ENCODE data around the gene SEZ6. TPM values are rescaled to one million over a fixed set of nuclear protein-coding genes. Genes with fewer than 3 reads are reported as not detected.

SEZ6 gene
- total RNA-seq, 2 experiments from 2014 or later, result not detected

DNA sequence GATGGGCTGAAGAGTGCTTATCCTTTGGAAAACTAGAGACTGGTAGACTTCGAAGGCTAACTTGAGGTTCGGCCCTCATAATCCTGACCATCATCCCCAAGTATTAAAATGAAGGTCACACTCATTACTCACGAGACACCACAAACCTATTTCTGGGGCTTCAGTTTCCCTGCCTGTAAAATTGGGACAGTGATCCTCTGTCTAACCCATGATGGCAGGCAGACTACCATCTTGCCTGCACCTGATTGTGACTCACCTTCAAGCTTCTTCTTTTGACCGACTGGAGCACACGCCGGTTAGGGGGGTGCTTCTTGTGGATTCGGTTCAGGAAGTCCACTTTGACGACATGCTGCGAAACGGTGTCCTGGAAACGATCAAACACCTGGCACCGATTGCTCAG is 88.8 kb downstream of the SEZ6 start:
- CTCF ChIA-PET, result interaction anchor here (0.7 to 4.0 kb wide), 12 partner anchors 9 to 190 kb away, joined by 3 to 18 read pairs (median 4); partner anchors contain the start of genes DHRS13, FAM222B and TLCD1
- DNase-seq (no peak), ATAC-seq (no peak)
- H3K27ac Mint-ChIP-seq, result peak overlapping the region; percentile 52
- peaks cover 8% of the 10 kb centered on the region for H3K4me1 Mint-ChIP-seq
- no peak overlapping the region for H3K4me3 Mint-ChIP-seq
- peaks cover 67% of the 10 kb centered on the region for H3K36me3 Mint-ChIP-seq
- H3K9me3 Mint-ChIP-seq (ENCODE audit: low read depth), result no peaks in the 10 kb centered on the region
- no peaks in the 10 kb centered on the region for H3K27me3 Mint-ChIP-seq

DNA sequence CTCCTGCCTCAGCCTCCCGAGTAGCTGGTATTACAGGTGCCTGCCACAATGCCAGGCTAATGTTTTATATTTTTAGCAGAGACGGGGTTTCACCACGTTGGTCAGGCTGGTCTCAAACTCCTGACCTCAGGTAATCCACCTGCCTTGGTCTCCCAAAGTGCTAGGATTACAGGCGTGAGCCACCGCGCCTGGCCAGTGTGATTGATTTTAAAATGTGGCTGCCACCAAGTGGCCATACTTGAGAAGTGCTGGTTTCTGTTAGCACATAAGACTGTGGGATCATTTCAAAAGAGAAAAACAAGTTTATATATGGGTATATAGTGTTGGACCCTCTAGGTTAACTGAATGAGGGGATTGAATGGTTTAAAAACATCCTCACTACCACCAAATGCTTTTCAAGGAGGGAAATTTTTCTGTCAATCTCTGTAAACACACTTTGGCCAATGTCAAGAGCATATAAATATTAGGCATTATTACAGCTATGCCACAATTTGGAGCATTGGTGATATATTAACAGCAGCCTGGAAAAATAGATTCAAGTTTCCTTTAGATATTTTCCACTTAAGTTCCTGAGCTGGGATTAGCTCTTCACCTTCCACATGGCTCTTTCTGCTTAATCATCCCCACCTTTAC is 89.4 kb downstream of the SEZ6 start:
- Mint-ChIP-seq H3K4me3 (no peak overlapping the region), H3K27ac (peak overlapping the region; percentile 52), H3K4me1 (peaks cover 8% of the 10 kb centered on the region), H3K9me3 (ENCODE audit: low read depth) (no peaks in the 10 kb centered on the region), H3K36me3 (peaks cover 62% of the 10 kb centered on the region), H3K27me3 (no peaks in the 10 kb centered on the region)
- peak; percentile 65 for ATAC-seq
- CTCF ChIA-PET, result interaction anchor here (0.7 to 4.0 kb wide), 14 partner anchors 9 to 189 kb away, joined by 3 to 18 read pairs (median 4); partner anchors contain the start of genes DHRS13, FAM222B and TLCD1
- DNase-seq, result peak; percentile 64

DNA sequence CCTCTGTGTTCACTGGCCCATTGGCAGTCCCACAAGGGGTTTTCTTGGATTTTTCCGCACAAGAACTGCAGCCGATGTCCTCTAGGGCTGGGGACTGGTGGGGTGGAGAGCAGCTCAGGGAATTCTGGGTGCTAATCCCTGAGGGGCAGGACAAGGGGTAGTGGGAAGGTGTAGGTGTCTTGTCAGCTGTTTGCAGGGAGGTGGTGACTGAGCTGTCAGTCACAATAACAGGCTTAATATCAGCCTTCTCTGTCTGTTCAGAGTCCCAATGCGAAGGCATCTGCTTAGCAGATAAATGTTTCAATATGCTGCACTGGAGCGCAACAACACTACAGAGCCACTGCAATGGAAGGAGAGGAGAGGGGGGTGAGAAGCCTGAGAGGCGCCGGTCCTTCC is 92.9 kb downstream of the SEZ6 start:
- H3K27ac Mint-ChIP-seq, result peak overlapping the region; percentile 2
- no peaks in the 10 kb centered on the region for H3K9me3 Mint-ChIP-seq (ENCODE audit: low read depth)
- no peak for ATAC-seq
- CTCF ChIA-PET, result interaction anchor here (1.1 to 2.4 kb wide), 7 partner anchors 13 to 186 kb away, joined by 3 to 7 read pairs (median 3); no protein-coding TSS in a partner anchor
- no peak overlapping the region for H3K4me3 Mint-ChIP-seq
- H3K27me3 Mint-ChIP-seq, result no peaks in the 10 kb centered on the region
- H3K4me1 Mint-ChIP-seq, result peaks cover 6% of the 10 kb centered on the region
- no peak for DNase-seq
- H3K36me3 Mint-ChIP-seq, result peaks cover 68% of the 10 kb centered on the region

DNA sequence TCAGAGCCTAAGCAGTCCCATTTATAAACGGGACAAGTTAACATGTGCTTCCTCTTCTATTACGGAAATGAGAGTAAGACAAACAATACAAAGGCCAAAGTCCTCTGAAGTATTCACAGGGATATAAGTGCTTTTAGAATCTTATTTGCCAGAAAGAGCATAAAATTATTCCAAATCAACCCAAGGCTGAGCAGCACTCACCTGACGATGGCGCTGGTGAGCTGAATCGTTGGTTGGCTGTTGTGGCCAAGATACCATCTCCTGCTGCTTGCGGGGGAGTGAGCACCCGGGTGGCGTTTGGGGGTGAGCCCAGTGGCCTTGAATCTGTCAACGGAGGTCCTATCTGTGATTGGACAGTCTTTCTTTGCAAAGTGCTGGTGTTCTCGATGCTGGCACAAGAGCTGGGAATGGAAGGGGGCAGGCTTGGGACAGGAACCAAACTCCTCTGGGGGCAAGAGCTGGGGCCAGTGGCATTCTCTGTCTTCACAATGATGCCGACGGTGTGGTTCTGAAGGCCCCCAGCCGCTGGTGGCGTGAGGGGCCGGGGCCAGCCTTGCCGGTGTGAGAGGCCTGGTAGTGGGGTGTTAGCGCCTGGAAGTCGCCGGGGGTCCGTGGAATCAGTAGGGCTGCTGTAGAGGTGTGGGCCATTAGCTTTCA is 93.4 kb downstream of the SEZ6 start:
- DNase-seq (no peak), ATAC-seq (no peak)
- no peaks in the 10 kb centered on the region for H3K9me3 Mint-ChIP-seq (ENCODE audit: low read depth)

DNA sequence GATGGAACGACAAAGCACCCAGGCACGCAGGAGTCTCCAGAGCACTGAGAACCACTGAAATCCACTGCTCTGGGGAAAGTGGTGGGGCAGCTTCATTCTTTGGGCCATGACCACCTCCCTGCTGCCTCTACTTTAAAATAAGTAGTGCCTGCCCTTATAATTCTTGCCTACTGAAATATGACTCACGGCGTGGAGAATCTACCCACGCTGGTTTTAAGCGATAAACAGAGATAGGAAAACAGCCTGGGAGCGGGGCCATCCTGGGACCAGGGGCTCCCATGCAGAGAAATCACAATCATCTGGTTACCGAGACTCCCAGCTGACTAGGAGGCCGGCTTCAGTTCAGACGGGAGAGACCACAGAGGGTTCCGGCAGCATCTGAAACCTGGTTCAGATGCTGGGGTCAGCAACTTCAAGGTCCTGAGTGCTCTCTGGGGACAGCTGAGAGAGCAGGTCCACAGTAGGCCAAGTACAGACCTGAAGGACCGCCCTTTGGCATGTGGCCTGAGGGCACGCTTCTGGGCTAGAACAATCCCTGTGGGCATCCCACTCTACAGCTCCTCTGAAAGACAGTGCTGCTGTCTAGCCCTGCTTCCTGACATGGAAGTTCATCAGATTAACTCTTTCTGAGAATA is 94.3 kb downstream of the SEZ6 start:
- CTCF ChIA-PET, result interaction anchor here (0.8 to 4.8 kb wide), 5 partner anchors 14 to 184 kb away, joined by 3 to 20 read pairs (median 6); partner anchors contain the start of genes FLOT2 and TLCD1
- ATAC-seq (no peak), DNase-seq (no peak)
- Mint-ChIP-seq H3K9me3 (ENCODE audit: low read depth) (no peaks in the 10 kb centered on the region), H3K4me3 (no peak overlapping the region), H3K4me1 (peaks cover 6% of the 10 kb centered on the region), H3K36me3 (peaks cover 61% of the 10 kb centered on the region), H3K27ac (no peak overlapping the region), H3K27me3 (no peaks in the 10 kb centered on the region)

More for the DNA sequence above, 93.4 kb downstream of the SEZ6 start:
- H3K36me3 Mint-ChIP-seq, result peaks cover 67% of the 10 kb centered on the region
- peaks cover 6% of the 10 kb centered on the region for H3K4me1 Mint-ChIP-seq
- H3K27ac Mint-ChIP-seq, result peak overlapping the region; percentile 2
- H3K4me3 Mint-ChIP-seq, result no peak overlapping the region
- CTCF ChIA-PET, result interaction anchor here (1.1 to 2.4 kb wide), 7 partner anchors 13 to 185 kb away, joined by 3 to 7 read pairs (median 3); no protein-coding TSS in a partner anchor
- no peaks in the 10 kb centered on the region for H3K27me3 Mint-ChIP-seq

DNA sequence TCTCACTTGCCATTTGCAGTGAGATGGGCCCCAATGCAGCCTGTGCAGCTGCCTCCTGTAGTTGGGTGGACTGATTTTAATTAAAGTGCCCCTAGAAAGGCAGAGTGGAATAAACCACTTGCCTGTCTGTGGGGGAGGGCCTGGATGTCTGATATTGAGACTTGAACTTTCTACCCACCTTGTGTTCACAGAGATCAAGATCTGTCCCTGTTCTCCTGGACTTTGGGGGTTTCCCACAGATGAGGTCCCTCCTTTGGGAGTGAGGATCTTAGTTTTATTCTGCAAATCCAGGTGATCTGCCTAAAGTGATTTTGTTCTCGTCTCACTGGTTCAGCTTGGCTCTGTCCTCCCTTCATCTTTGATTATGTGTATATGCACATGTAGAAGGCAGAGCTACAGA is 95.3 kb downstream of the SEZ6 start:
- CTCF ChIA-PET, result interaction anchor here (0.8 to 4.8 kb wide), 7 partner anchors 13 to 183 kb away, joined by 3 to 20 read pairs (median 5); partner anchors contain the start of genes FAM222B, FLOT2 and TLCD1
- ATAC-seq (no peak), DNase-seq (no peak)
- H3K4me3 Mint-ChIP-seq, result no peak overlapping the region
- no peaks in the 10 kb centered on the region for H3K27me3 Mint-ChIP-seq
- H3K4me1 Mint-ChIP-seq, result peaks cover 6% of the 10 kb centered on the region
- no peaks in the 10 kb centered on the region for H3K9me3 Mint-ChIP-seq (ENCODE audit: low read depth)
- no peak overlapping the region for H3K27ac Mint-ChIP-seq
- H3K36me3 Mint-ChIP-seq, result peaks cover 53% of the 10 kb centered on the region

DNA sequence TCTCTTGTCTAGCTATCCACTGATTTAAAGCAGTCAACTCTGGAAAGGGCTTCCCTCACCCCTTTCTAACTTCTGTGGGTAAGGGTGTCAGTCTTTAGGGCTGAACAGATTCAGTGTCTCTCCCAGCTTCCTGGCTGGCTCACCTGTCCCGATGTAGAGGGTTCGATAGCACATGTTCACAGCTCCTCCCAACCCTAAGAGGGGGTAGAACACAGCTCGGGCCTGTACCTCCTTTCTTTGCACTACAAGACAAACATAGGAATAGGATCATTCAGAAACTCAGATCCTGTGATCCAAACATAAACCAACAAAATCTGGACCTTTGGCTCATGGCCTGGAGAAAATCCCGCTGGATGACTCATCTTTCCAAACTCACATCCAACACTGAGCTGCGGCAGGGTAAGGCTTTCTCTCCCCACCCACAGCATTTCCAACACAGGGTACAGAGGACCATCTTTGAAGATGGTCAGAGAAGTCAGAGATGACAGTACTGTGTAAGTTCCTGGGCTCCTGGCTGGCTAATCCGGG is 97.1 kb downstream of the SEZ6 start:
- DNase-seq (no peak), ATAC-seq (no peak)
- Mint-ChIP-seq H3K36me3 (peaks cover 38% of the 10 kb centered on the region), H3K4me3 (no peak overlapping the region), H3K27me3 (no peaks in the 10 kb centered on the region), H3K4me1 (peaks cover 7% of the 10 kb centered on the region), H3K9me3 (ENCODE audit: low read depth) (no peaks in the 10 kb centered on the region), H3K27ac (peak overlapping the region; percentile 13)
- CTCF ChIA-PET, result interaction anchor here (1.2 to 4.8 kb wide), 8 partner anchors 8 to 182 kb away, joined by 3 to 20 read pairs (median 6); partner anchors contain the start of genes FAM222B and TLCD1

DNA sequence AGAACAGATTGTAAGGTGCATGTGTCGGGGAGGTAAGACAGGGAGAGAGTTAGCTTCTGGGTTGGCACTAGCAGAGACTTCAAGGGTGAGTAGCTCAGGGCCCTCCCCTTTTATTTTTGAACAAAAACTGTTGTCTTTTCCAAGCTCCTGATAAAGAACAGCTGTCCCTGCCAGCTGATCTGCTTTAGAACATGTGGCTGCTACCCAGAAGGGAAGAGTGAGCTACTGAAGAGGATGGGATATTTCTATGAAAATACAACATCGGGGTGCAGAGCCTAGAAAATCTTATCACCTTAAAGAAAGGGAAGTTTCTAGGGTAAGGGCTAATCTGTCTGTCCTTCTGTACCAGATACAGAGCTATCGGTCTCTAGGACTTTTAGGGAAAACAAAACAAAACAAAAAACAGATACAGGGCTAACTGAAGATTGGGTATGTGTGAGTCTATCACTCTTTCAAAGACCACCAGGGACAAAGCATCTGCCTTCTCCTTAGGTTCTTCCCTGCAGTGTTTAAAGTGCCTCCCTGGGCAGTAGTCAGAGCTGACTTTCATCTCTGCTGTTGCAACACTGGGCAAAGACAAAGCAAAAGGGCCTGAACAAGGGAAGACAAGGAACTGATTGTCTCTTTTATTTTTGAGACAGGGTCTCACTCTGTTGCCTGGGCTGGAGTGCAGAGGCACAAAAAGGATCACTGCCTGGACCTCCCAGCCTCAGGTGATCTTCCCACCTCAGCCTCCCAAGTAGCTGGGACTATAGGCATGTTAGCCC is 97.9 kb downstream of the SEZ6 start:
- Mint-ChIP-seq H3K27ac (no peak overlapping the region), H3K36me3 (peaks cover 32% of the 10 kb centered on the region), H3K27me3 (no peaks in the 10 kb centered on the region), H3K9me3 (ENCODE audit: low read depth) (no peaks in the 10 kb centered on the region), H3K4me1 (peaks cover 13% of the 10 kb centered on the region), H3K4me3 (no peak overlapping the region)
- CTCF ChIA-PET, result interaction anchor here (1.1 to 4.8 kb wide), 9 partner anchors 9 to 181 kb away, joined by 3 to 20 read pairs (median 5); partner anchors contain the start of gene TLCD1
- ATAC-seq (no peak), DNase-seq (no peak)

DNA sequence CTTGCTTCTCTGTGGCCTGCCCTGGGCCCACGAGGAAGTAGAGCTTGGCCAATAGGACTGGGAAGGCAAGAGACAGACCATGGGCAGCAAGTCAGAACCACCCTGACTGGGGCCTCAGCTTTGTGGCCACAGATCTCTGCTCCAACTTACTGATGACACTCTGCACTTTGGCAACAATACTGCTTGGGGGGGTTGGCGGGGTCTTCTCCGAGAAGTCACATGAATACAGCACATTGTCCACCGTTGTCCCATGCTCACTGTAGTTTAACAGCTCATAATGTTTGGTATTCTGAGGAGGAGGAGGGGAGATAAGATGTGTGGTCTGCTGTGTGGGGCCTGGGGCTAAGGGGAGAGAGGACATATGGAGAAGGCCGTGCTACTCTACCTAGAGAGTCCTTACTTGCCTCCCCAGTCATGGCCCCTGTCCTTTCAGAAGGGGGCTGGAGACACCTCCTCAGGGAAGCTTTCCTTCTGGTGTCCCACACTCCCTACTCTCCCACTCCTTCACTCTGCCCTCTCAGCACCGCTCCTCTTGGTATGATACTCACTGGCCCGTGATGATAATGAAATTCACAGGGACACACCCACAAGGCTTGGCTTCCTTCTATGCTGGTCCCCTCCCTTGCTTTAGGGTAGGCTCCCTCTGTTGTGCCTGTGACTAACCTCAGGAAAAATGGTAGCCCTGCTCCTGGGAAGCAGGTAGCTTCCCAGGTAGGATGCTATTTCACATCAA is 99.0 kb downstream of the SEZ6 start:
- CTCF ChIA-PET, result interaction anchor here (1.1 to 4.8 kb wide), 7 partner anchors 8 to 180 kb away, joined by 3 to 20 read pairs (median 7); partner anchors contain the start of gene TLCD1
- peaks cover 17% of the 10 kb centered on the region for H3K4me1 Mint-ChIP-seq
- DNase-seq (no peak), ATAC-seq (no peak)
- H3K4me3 Mint-ChIP-seq, result no peak overlapping the region
- H3K36me3 Mint-ChIP-seq, result peaks cover 30% of the 10 kb centered on the region
- H3K9me3 Mint-ChIP-seq (ENCODE audit: low read depth), result no peaks in the 10 kb centered on the region
- no peaks in the 10 kb centered on the region for H3K27me3 Mint-ChIP-seq
- H3K27ac Mint-ChIP-seq, result no peak overlapping the region

DNA sequence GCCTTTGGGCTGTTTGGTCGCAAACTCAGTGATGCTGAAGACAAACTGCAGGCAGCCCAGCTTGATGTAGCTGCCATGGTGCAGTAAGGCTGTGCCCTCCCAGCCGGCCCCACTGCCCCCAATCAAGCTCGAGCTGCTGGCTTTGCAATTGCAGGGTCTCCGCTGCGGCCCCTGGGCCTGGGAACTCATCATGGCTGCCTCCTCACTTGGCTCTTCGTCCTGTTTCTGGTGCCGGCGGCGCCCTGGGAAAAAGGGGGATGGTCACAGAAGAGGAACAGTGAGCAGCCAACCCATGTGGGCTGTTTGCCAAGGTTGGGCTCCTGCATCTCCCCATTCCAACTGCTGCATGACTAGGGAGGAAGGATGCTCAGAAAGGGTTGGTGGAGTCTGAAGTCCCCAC is 99.6 kb downstream of the SEZ6 start:
- no peak overlapping the region for H3K4me3 Mint-ChIP-seq
- H3K9me3 Mint-ChIP-seq (ENCODE audit: low read depth), result no peaks in the 10 kb centered on the region
- H3K4me1 Mint-ChIP-seq, result peaks cover 23% of the 10 kb centered on the region
- peaks cover 32% of the 10 kb centered on the region for H3K36me3 Mint-ChIP-seq
- DNase-seq (no peak), ATAC-seq (no peak)
- H3K27ac Mint-ChIP-seq, result no peak overlapping the region
- no peaks in the 10 kb centered on the region for H3K27me3 Mint-ChIP-seq
- CTCF ChIA-PET, result interaction anchor here (1.1 to 4.4 kb wide), 4 partner anchors 11 to 156 kb away, joined by 3 to 17 read pairs (median 9); no protein-coding TSS in a partner anchor
